Stimulated activated CD8-positive, alpha-beta memory T cell treated with anti-CD3 and anti-CD28 coated beads, Interleukin-4, amount 100 ng/mL, for 4 hours (primary cell): Measurements from ENCODE around the gene BCL10.
A peak's percentile ranks its signal among the peaks of the same experiment; 100 is the strongest.

Experiments
- DNase-seq, 2 donors: peaks; one replicate each; pipeline ENCODE4 v3.0.0-alpha.2; 2020; ENCODE audit warnings: low read depth in 2 of 2, low spot score in 1 of 2

BCL10 gene

GRCh38 chr1:85276215-85276977, at the start of gene BCL10:
Gene BCL10 (minus strand): TSS chr1:85276632. CDS start chr1:85276352, 280 bp downstream.
- peak; percentile 90 to 93 for DNase-seq

DNA sequence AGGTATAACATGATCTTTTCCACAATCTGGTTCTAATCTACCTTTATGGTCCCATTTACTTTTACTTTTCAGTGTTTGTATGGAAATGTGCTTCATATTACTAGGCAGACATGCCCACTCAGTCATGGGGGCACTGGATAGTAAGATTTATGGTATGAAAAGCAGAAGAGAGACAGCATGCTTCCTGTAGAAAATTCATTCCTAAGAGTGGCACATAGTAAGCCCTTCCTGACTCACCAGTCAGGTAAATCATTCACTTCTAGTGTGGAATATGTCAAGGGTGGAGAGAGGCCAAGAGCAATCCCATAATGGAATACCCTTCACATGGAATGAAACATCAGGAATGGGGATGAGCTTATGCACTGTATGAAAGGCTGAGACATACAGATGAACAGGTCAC, 49.5 kb upstream of the BCL10 start:
- DNase-seq = no peak

DNA sequence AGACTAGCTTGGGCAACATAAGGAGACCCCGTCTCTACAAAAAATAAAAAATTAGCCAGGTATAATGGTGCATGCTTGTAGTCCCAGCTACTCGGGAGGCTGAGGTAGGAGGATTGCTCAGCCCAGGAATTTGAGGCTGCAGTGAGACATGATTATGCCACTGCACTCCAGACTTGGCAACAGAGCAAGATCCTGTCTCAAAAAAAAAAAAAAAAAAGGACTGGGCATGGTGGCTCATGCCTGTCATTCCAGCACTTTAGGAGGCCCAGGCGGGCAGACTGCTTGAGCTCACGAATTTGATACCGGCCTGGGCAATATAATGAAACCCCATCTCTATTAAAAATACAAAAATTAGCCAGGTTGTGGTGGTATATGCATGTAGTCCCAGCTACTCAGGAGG, 47.3 kb upstream of the BCL10 start:
- no peak for DNase-seq

DNA sequence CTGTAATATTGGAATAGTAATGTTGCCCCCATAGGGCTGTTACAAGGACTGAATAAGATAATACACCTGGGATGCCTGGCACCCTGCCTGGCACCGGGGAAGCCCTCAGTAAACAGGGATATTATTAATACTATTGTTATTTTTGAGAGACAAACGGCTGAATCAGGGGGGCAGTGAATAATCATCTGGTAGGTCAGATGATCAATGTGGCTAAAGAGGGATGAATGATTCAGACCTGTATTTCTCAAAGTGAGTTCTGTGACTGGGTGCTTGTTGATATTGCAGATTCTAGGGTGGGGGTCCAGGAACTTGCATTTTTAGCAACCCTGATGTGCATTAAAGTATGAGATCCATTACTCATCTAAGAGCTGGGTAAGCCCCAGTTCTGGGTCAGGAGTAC, 46.2 kb upstream of the BCL10 start:
- no peak for DNase-seq

DNA sequence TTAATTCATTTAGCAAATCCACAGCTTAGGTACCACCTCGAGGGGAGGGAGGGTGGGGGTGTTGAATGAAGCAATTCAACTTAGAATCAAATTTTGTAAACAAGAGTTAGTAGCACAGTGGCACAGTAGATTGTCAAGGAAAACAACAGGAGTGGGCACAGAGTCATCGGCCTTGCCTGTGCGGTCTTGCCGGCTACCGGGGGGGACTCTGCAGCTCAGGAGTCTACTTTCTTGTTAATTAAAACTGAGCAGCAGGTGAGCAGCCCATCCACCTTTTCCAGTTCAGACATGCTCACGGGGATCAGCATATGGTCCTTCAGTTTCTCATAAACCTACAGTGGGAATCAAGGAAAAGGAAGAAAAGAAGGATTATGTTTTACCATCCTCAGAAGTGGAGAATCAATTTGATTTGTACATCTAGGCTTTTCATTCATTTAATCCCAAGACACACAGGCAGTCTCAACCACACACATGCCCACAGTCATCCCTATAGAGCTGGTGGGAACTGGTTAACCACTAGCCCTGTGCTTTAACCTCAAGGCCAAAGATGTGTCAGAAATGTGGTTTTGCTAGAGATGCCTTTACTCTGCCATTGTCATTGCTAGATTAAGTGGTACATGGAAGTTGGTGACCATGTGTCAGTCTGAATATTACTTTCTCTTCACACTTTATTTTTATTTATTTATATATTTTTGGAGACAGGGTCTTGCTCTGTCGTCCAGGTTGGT, 45.0 kb upstream of the BCL10 start:
- no peak for DNase-seq

DNA sequence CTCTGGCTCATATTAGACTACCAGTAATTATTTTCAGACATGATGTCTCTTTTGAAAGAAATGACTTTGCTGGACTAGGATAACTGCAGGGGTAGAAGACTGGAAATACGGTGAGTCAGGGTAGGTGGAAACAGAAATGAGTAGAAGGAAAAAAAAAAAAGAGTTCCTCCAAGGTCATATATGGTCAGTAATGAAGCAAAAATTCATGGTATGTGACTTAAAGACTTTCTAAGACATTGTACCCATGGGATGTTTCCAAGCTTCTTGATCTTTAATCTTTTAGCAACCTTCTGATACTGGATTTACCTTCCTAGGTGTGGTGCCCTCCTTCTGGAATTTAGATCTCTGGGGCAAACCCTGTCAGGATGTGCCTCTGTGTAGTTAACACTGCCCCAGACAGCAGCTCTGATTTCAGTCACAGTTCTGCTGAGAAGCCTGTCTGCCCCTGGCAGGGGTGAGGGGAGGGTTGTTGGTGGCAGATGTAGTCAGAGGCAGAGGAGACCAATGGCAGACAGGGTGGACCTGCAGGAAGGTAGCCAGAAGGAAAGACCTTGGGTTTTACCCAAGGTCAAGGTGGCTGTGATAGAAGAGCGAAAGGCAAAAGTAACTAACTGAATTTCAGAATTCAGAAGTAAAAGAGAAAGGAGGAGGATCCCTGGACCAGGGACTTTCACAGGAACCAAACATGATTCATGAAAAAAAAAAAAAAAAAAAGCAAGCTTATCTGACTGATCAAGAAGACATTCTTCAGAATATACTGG, 44.1 kb upstream of the BCL10 start:
- no peak for DNase-seq

DNA sequence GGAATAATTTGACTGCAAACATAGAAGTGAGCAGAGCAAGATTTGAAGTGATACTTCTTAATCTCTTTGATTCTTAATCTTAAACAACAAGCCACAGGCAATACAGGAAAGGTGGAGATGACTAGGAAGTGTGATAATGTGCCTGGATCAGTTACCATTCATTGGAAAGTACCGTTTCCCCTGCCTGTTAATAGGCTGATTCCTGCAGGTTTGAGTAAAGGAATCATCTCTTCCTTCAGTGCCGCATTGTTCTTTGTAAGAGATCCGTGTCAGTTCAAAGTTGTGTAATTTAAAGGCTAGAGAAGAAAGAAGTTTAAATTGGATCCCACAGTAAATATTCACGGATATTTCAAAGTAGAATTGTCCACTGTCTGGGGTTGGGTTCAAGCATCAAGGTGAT, 43.5 kb upstream of the BCL10 start:
- no peak for DNase-seq

DNA sequence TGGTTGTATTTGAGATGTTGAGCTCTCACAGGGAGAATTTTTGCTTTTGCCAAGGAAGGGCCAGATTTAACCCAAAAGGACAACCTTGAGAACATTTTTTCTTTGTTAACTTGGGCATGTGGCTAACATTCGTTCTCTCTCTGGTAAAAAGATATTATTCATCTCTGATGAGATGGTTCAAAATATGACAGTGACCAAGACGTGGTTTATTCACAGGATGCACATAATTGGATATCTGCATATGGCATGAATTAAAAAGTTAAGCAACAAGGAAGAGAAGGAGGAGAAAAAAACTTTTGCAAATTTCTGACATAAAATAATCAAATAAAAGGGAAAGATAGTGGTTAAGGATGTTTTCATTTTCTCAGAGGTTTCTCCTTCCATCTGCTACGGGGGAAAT, 43.1 kb upstream of the BCL10 start:
- no peak for DNase-seq

DNA sequence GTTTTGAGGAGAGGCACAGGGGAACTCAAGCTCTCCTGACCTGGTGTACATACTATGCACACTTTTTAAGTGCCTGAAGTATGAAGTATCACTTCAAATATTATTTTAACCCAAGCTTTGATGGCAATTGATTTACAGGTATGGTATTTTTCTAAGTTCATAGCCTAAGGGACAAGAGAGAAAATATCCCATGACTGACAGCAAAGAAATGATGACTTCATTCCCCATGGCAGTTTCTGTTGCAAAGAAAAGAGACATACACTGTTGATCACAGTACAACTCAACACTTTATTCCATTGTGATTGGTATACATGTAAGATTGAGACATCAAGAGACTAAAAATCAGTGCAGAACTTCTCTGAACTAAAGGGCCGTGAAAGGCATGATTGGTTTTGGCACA, 41.8 kb upstream of the BCL10 start:
- DNase-seq = no peak

GRCh38 chr1:85317560-85317959, 41.1 kb upstream of the BCL10 start:
- no peak for DNase-seq

- no peak for DNase-seq
Observed at GRCh38 chr1:85316321-85316720, 39.9 kb upstream of the BCL10 start.

DNA sequence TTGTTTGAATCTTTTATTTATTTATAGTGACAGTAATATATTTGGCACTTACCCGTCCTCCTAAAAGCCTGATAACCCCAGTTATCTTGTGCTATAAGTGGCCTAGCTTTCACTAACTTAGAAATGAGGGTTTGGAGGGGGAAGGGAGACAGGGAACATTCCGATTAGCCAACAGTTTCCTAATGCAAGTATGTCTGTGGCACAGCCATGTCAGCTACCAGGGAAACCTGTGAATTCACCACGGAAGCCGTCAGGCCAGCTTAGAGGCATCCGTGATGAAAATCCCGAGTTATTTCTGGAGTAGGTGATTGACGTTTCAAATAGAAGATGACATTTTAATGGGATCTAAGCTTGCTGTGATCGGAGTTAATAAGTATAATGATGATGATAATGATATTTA, 39.4 kb upstream of the BCL10 start:
- no peak for DNase-seq

GRCh38 chr1:85314726-85315125, 38.3 kb upstream of the BCL10 start:
- DNase-seq = no peak

DNA sequence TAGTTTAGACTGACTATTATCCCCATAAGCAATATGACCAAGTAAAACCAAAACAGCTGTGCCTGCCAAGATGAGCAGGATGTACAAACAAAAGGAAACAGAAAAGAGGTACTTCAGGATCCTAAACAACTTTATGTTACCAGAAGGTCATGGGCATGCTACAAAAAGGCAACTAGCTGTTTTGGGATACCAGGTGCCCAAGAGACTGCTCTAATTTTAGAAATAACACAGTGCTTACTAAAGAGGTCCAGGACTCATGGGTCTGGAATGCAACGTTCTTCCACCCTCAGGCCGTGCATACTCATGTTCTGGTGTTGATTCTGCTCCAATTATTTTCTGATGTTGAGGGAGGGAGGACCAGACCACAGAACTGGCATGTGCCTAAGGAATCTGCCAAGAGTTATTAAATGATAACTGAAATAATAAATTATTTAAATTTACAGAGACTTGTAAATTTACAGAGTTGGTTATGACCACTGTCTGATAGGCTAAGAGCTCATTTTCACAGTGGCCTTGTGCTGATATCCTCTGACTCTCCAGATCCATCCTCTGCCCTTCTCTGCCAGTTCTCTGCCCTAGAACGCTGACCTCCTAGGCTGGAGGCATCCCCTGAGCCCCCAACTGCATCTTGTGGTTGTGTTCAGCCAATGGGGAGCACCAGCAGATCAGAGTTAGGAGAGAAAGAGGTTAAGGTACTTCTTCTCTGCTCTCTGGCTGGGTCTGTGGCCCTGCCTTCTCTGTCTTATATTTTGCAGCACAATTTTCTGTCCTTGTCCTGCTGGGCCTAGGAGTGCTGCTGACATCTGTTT, 37.7 kb upstream of the BCL10 start:
- DNase-seq = no peak

DNA sequence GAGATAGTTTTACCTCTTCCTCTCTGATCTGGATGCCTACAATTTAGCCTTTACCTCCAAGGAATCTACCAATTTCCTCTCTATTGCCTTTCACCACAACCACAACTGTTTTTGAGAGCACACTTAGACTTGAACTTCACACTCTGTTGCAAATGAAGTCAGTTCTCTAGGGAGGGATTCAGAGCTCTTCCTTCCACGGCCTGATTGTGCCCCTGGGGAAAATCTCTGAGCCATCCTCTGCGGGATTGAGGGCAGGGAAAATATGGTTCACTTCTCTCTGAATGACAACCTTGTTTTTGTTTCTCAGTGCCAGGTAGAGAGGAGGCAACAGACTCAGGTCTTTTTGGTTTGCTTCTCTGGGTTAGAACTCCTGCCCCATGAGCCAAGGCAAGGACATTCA, 35.4 kb upstream of the BCL10 start:
- no peak for DNase-seq

DNA sequence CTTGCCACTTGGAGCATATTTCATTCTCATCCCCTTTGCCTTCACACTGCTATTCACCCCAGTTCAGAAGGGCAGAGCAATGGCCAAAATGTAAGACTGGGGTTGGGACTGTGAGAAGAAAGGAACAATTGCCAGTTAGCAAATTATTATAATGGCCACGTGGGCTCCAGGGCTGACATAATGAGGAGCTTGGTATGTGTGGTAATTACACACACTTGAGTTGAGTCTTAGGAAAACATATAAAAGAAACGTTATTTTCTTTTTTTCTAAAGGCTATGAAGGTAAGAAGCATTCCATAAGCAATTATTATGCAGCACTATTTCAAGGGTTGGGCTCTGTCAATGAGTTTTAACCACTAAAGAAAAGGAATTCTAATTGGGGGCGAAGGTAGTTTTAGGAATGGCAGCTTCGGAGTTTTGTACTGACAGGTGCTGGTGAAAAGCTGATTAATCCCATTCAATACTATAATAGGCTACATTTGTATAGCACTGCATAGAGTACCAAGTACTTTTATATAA, 32.5 kb upstream of the BCL10 start:
- no peak for DNase-seq

DNA sequence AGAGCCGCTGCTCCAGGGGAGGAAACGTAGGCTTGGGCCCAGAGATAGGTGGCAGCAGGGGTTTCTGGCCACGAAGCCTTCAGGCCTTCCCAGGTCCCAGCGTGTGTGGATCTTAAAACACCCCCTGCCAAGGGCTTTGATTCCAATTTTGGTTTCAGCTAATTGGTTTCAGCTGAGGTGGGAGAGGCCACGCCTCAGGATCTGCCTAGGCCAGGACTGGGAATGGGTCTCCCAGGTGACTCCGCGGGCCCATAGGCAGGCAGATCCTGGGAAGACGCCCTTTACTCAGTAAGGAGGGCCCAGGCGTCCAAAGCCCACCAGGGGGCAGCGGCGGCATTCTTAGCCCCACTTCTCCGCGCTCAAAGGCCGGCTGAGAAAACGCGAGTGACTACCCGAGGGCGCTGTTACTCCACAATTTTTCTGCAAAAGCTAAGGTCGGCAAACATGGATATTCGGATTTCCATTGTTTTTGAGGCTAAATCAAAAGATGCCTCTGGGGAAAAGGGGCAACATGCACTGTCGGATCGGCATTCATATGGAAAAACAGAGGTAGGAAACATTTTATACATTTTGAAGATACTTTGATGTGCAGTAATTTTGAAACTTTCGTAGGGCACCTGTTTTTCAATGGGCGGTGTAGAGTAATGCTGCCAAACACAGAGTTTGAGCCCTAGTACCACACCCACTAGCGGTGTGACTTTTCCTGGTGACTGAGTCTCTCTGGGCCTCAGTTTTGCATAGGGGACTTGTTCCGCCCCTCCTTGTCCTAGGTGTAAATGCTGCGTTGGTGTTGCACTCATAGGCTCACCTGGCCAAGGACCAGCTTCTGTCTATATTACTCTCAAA, 31.8 kb upstream of the BCL10 start:
- DNase-seq = peak; percentile 27 to 40

DNA sequence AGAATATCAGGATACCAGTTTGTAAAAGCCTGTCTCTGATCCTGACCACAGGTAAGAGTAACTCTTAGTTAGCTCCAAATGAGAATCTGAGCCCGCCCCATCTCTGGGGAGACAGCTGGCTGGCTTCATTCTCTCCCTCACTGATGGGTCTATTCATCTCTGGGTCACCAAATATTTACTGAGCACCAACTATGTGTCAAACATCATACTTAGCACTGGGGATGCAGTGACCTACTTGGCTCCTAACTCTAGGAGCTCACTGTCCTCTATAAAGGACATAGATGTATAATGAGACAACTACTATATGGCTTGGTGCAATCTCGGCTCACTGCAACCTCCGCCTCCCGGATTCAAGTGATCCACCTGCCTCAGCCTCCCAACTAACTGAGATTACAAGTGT, 29.8 kb upstream of the BCL10 start:
- no peak for DNase-seq

DNA sequence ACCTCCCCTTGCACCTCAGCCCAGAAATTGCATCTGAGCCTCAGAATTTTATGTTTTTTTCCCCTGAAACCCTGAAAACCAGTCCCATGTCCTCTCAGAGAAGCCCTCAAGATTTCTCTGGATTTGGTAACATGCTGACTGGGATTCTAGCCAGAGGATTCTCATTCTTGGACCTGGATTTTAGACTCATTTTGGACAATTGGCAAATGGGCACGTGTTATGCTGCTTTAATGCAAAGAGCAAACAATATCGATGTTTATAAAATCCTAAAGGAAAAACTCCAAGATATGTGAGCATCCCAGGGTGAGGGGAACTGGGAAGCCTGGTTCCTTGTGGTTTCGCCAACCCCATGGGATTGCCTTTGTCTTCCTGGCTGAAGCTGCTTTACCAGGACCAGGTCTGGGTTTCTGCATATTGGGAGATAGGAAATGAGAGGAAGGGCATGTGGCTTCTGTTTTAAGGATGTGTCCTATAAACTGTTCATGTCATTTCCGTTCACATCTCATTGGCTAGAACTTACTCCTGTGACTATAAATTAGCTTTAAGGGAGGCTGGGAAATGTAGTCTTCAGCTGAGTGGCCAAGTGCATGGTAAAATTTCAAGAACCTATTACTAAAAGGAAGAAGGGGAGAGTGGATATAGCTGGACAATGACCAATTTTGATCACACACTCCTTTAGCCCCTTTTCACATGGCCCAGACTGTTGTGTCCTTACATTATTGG, 27.2 kb upstream of the BCL10 start:
- no peak for DNase-seq
